Testis (tissue), 2 donors: Measurements from ENCODE around the gene ERBB4.

Source experiments
- POLR2A ChIP-seq: fragments of 450-650 bp; IDR thresholded peaks from one replicate; pipeline ENCODE4 v1.6.1; 2017; ENCODE audit warnings: antibody characterized with exemption, mild to moderate bottlenecking, moderate library complexity
- TF ChIP-seq, protein P1 (sequence below), 3 experiments: fragments of 450-650 bp in 2 of 3; fragments of 200-600 bp in 1 of 3; sonication (generic) in 1 of 3; IDR thresholded peaks; one replicate each; pipeline ENCODE4 v1.5.1; 2016 to 2019; ENCODE audit warnings: antibody characterized with exemption in 3 of 3, mild to moderate bottlenecking in 2 of 3, moderate library complexity in 1 of 3

DNA sequence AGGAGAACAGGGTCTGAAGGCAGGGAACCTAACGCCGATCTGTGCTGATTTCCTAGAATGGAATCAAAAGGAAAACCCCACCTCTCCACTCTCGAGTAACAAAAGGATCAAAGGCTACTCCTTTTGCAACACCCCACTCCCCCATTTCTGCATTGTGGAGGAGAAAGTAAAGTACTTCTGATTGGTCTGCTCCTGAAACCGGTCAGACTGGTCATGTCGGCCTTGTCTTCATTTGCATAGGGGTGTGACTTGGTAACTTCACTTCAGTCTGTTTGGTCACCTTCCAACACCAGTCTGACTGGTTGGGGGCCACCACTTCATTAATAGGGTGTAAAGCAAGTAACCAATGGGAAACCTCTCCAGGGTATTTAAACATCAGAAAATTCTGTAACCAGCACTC, 771.9 kb downstream of the ERBB4 start:
- no peak for TF ChIP-seq POLR2A
- TF ChIP-seq, protein P1, sequence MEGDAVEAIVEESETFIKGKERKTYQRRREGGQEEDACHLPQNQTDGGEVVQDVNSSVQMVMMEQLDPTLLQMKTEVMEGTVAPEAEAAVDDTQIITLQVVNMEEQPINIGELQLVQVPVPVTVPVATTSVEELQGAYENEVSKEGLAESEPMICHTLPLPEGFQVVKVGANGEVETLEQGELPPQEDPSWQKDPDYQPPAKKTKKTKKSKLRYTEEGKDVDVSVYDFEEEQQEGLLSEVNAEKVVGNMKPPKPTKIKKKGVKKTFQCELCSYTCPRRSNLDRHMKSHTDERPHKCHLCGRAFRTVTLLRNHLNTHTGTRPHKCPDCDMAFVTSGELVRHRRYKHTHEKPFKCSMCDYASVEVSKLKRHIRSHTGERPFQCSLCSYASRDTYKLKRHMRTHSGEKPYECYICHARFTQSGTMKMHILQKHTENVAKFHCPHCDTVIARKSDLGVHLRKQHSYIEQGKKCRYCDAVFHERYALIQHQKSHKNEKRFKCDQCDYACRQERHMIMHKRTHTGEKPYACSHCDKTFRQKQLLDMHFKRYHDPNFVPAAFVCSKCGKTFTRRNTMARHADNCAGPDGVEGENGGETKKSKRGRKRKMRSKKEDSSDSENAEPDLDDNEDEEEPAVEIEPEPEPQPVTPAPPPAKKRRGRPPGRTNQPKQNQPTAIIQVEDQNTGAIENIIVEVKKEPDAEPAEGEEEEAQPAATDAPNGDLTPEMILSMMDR (IDR thresholded peaks at IDR 0.05), result no peak
